Measurements from ENCODE around the gene ZNF526. TPM values are rescaled to one million over a fixed set of nuclear protein-coding genes. Genes with fewer than 3 reads are reported as not detected.

Gene ZNF526
- total RNA-seq, result 5.3 TPM

GRCh38 chr19:42219812-42220750 lies at the start of gene ZNF526:
Gene ZNF526 (plus strand): TSS chr19:42220312. CDS start chr19:42224404, 4,092 bp downstream.

DNA sequence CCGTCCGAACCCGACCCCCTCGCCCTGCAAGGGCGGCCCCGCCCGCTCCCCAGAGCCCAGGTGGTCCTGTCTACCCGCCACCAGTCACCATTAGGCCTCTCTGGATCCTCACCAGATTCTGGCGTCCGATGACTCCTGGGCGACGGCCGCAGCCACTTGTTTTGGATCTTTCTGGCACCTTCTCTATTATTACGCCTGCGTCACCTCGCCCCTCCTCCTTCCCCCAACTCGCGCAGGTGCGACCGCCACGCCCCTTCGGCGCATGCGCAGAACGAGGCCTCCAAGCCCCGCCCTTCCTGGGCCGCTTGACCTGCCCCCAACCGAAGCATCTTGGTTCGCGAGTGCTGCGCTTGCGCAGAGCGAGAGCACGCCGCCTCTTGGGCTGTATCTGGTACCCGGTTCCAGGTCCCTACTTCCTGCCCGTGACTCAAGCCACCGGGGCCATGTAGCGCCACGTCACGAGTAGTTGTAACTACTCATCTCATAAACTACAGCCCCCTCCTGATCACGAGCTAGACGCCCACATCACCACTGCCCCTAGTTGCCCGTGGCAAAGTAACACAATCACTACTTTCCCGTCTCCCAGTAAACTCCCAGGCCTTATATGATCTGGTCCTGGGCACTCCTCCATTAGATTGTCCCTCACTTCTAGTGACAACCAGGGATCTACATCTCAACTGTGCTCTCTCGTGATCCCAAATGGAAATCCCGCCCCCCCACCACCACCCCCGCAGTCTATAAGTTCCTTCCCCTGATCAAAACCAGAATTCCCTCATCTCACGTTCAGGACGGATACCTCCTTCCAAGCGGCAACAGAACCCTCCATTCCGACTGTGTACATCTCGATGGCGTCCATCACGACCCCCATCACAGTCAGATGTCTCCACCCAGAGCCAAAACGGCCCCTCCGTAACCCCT lies 2.3 kb upstream of the ZNF526 start, which contains the start of gene DEDD2:
DEDD2 (minus strand) TSS at position 158 of the 918 bp plus-strand sequence. CDS start 670 bp downstream, outside the sequence.

GRCh38 chr19:42242512-42243409 lies 22.6 kb downstream of the ZNF526 start, which contains the start of gene GSK3A:
Gene GSK3A (minus strand): TSS chr19:42242602. CDS start chr19:42242465, 137 bp downstream.

GRCh38 chr19:42254850-42255765 lies 35.0 kb downstream of the ZNF526 start, which contains the start of gene ERF:
Gene ERF (minus strand): TSS chr19:42255128. CDS start chr19:42254999, 129 bp downstream.

GRCh38 chr19:42268704-42269477 lies 48.8 kb downstream of the ZNF526 start, which contains the start of gene CIC:
Gene CIC (plus strand): TSS chr19:42269252. CDS start chr19:42271784, 2,532 bp downstream.

Other genes with a start within 250 kb of the ZNF526 start
- 423 TPM for gene ATP1A3, start 226.1 kb upstream of the ZNF526 start, total RNA-seq
- 23.8 TPM for gene GRIK5, start 150.1 kb upstream of the ZNF526 start, total RNA-seq
- 10.4 TPM for gene ZNF574, start 144.1 kb upstream of the ZNF526 start, total RNA-seq
- gene POU2F2, start 87.9 kb upstream of the ZNF526 start, total RNA-seq, result 5.5 TPM
- 22.6 TPM for gene DEDD2, start 2.6 kb upstream of the ZNF526 start, total RNA-seq
- 34.6 TPM for gene GSK3A, start 22.3 kb downstream of the ZNF526 start, total RNA-seq
- 10.4 TPM for gene ERF, start 34.8 kb downstream of the ZNF526 start, total RNA-seq
- 20.8 TPM for gene CIC, start 48.9 kb downstream of the ZNF526 start, total RNA-seq
- gene PRR19, start 81.8 kb downstream of the ZNF526 start, total RNA-seq, result 3.5 TPM
- gene PAFAH1B3, start 82.3 kb downstream of the ZNF526 start, total RNA-seq, result 131 TPM
- 59.5 TPM for gene TMEM145, start 93.0 kb downstream of the ZNF526 start, total RNA-seq
- 74.3 TPM for gene MEGF8, start 105.3 kb downstream of the ZNF526 start, total RNA-seq
- gene CNFN, start 170.0 kb downstream of the ZNF526 start, total RNA-seq, result not detected
- gene LIPE, start 207.1 kb downstream of the ZNF526 start, total RNA-seq, result 15.2 TPM
- gene CXCL17, start 222.6 kb downstream of the ZNF526 start, total RNA-seq, result not detected